Adrenal gland (tissue), 12 donors: ENCODE results near the gene HBG1. TPM values are rescaled to one million over a fixed set of nuclear protein-coding genes. Genes with fewer than 3 reads are reported as not detected.
A peak's percentile ranks its signal among the peaks of the same experiment; 100 is the strongest.

ENCODE experiments used
- DNase-seq, 7 donors: peaks; one replicate each; pipeline ENCODE4 v3.0.0-alpha.2; 2019 to 2020
- H3K27ac ChIP-seq, 5 donors: fragments of 200-600 bp; sonication (generic) in 4 of 5; 1 replicate in 3 of 5; 2 replicates in 2 of 5; pipeline versions ENCODE4 v1.5.1 to v1.8.0; 2016 to 2020; ENCODE audit warnings: mild to moderate bottlenecking in 1 of 5
- H3K27me3 ChIP-seq: fragments of 200-600 bp; 2 replicates; pipeline ENCODE4 v1.8.0; 2021
- H3K36me3 ChIP-seq, 2 donors: fragments of 200-600 bp; replicated peaks in 1 of 2; 1 replicate in 1 of 2; 2 replicates in 1 of 2; pipeline versions ENCODE4 v1.5.1 to v1.8.0; 2018 to 2022
- H3K4me1 ChIP-seq, 2 donors: fragments of 200-600 bp; replicated peaks in 1 of 2; 1 replicate in 1 of 2; 2 replicates in 1 of 2; pipeline versions ENCODE4 v1.5.1 to v1.8.0; 2018 to 2021
- H3K4me3 ChIP-seq, 4 donors: fragments of 200-600 bp; sonication (generic) in 3 of 4; one replicate each; pipeline ENCODE4 v1.5.1; 2016 to 2018
- H3K9me3 ChIP-seq, 3 donors: fragments of 200-600 bp; sonication (generic) in 1 of 3; replicated peaks in 1 of 3; 1 replicate in 2 of 3; 2 replicates in 1 of 3; pipeline versions ENCODE4 v1.5.1 to v1.8.0; 2016 to 2021
- POLR2A ChIP-seq, 2 donors: fragments of 450-650 bp; IDR thresholded peaks; one replicate each; pipeline ENCODE4 v1.6.1; 2017; ENCODE audit warnings: antibody characterized with exemption in 2 of 2, mild to moderate bottlenecking in 2 of 2, moderate library complexity in 1 of 2
- WGBS, 4 donors: extraction: QIAGEN DNeasy Blood & Tissue Kit in 2 of 4; methylation state at CpG; one replicate each; pipeline versions ENCODE4 v1.1.5 to v1.1.7; 2013 to 2017; 5-methylcytosine and 5-hydroxymethylcytosine counted together
- intact Hi-C, 2 donors: fragments of 100-400 bp; cut with DNase I; formaldehyde crosslinking; loops; one replicate each; pipeline versions ENCODE4 v1.14.1 to v1.15.0; 2022 to 2023
- polyA plus RNA-seq, 3 donors: library from polyadenylated mRNA; stranded (reverse); fragments of 200-250 nt in 2 of 3; fragments of 350-450 nt in 1 of 3; fragmentation: Illumina TruSeq in 1 of 3; extraction: RNeasy Lipid Tissue Mini Kit (QIAGEN cat#74804) in 1 of 3; gene quantifications; one replicate each; pipeline ENCODE4 v1.2.3, GENCODE V29; 2013 to 2014
- total RNA-seq, 9 donors: library from RNA; depleted of rRNA in 4 of 9; stranded (reverse); fragments of >200 nt in 4 of 9; fragments of 120-200 nt in 1 of 9; fragmentation: NEBNext Ultra II Directional in 1 of 9; extraction: Animal tissue kit (Norgen Biotek cat#: 25700) in 1 of 9; gene quantifications; one replicate each; pipeline versions ENCODE4 v1.1.0 to v1.2.4, GENCODE V29; 2013 to 2023
- TF ChIP-seq, protein P1 (sequence below), 6 experiments: fragments of 450-650 bp in 4 of 6; fragments of 200-600 bp in 2 of 6; sonication (generic) in 1 of 6; IDR thresholded peaks; 1 replicate in 5 of 6; 2 replicates in 1 of 6; pipeline versions ENCODE4 v1.5.1 to v1.8.0; 2016 to 2021; ENCODE audit warnings: antibody characterized with exemption in 6 of 6, mild to moderate bottlenecking in 2 of 6, moderate library complexity in 1 of 6
- donor health status: healthy with polysubstance abuse.
- donor health status: Bipolar disorder and iron deficiency.
- donor health status: DM: yes; HTN: yes; CAD: no.
- donor health status: DM: no; HTN: no; CAD: no.
- donor health status: DM: no; HTN: no; CAD: no.
- donor health status: DM: yes; HTN: yes; CAD: no.

HBG1 gene
- total and polyA plus RNA-seq, 12 donors: 3.6 to 22.7 (median 3.8) TPM; not detected in 9

DNA sequence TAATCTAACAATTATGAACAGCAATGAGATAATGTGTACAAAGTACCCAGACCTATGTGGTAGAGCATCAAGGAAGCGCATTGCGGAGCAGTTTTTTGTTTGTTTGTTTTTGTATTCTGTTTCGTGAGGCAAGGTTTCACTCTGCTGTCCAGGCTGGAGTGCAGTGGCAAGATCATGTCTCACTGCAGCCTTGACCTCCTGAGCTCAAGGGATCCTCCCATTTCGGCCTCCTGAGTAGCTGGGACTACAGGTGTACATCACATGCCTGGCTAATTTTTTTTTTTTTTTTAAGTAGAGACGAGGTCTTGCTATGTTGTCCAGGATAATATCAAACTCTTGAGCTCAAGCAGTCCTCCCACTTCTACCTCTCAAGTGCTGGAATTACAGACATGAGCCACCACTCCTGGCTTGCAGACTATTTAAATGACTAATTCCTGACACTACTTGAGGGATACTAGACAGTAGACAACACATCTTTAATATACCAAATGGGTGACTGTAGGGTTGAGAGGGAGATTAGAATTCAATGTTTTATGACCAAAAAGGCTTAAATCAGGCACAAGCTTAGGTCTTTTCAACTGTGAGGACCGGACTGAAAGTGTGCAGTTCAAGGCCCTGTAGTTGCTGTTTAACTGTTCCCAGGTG is 39.4 kb upstream of the HBG1 start:
- 78 to 85% (median 83%) methylated on average over 6 of the region's 6 CpGs for WGBS, 4 donors
- intact Hi-C loops: no loop called here
- TF ChIP-seq, protein P1, sequence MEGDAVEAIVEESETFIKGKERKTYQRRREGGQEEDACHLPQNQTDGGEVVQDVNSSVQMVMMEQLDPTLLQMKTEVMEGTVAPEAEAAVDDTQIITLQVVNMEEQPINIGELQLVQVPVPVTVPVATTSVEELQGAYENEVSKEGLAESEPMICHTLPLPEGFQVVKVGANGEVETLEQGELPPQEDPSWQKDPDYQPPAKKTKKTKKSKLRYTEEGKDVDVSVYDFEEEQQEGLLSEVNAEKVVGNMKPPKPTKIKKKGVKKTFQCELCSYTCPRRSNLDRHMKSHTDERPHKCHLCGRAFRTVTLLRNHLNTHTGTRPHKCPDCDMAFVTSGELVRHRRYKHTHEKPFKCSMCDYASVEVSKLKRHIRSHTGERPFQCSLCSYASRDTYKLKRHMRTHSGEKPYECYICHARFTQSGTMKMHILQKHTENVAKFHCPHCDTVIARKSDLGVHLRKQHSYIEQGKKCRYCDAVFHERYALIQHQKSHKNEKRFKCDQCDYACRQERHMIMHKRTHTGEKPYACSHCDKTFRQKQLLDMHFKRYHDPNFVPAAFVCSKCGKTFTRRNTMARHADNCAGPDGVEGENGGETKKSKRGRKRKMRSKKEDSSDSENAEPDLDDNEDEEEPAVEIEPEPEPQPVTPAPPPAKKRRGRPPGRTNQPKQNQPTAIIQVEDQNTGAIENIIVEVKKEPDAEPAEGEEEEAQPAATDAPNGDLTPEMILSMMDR (IDR thresholded peaks at IDR 0.05): no peak
- no peak for TF ChIP-seq POLR2A (IDR thresholded peaks at IDR 0.05)
- H3K27me3 ChIP-seq: no peaks in the 10 kb centered on the region
- no peaks in the 10 kb centered on the region for H3K4me1 ChIP-seq
- H3K4me3 ChIP-seq: no peak overlapping the region
- H3K36me3 ChIP-seq: no peaks in the 10 kb centered on the region
- H3K27ac ChIP-seq: no peak overlapping the region
- DNase-seq: no peak
- H3K9me3 ChIP-seq: no peaks in the 10 kb centered on the region

DNA sequence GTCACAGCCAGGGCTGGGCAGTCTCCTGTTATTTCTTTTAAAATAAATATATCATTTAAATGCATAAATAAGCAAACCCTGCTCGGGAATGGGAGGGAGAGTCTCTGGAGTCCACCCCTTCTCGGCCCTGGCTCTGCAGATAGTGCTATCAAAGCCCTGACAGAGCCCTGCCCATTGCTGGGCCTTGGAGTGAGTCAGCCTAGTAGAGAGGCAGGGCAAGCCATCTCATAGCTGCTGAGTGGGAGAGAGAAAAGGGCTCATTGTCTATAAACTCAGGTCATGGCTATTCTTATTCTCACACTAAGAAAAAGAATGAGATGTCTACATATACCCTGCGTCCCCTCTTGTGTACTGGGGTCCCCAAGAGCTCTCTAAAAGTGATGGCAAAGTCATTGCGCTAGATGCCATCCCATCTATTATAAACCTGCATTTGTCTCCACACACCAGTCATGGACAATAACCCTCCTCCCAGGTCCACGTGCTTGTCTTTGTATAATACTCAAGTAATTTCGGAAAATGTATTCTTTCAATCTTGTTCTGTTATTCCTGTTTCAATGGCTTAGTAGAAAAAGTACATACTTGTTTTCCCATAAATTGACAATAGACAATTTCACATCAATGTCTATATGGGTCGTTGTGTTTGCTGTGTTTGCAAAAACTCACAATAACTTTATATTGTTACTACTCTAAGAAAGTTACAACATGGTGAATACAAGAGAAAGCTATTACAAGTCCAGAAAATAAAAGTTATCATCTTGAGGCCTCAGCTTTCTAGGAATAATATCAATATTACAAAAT is 38.6 kb upstream of the HBG1 start:
- intact Hi-C loops: no loop called here
- no peaks in the 10 kb centered on the region for H3K36me3 ChIP-seq
- TF ChIP-seq POLR2A (IDR thresholded peaks at IDR 0.05): no peak
- TF ChIP-seq, protein P1 (IDR thresholded peaks at IDR 0.05): no peak
- no peak overlapping the region for H3K27ac ChIP-seq
- H3K9me3 ChIP-seq: no peaks in the 10 kb centered on the region
- peak in 5 of 7 donors; percentile 16 to 47 (median 18) for DNase-seq
- no peaks in the 10 kb centered on the region for H3K4me1 ChIP-seq
- H3K27me3 ChIP-seq: no peaks in the 10 kb centered on the region
- no peak overlapping the region for H3K4me3 ChIP-seq
- WGBS, 4 donors: 70 to 74% (median 73%) methylated on average over 7 of the region's 7 CpGs

DNA sequence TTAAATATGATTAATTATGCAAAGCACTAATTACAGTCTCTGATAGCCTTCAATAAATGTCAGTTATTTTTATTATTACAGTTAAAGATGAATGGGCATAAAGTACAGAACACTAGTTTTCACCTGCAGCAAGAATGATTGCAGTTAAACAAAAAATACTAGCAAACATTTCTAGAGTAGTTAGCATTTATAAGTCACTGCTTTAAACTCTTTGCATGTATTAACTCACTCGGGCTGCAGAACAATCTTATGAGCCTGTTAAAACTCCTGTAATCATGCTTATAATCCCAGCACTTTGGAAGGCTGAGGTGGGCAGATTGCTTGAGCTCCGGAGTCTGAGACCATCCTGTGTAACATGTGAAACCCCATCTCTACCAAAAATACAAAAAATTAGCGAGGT is 37.2 kb upstream of the HBG1 start:
- no peaks in the 10 kb centered on the region for H3K4me1 ChIP-seq
- H3K9me3 ChIP-seq: no peaks in the 10 kb centered on the region
- DNase-seq: no peak
- no peak for TF ChIP-seq POLR2A (IDR thresholded peaks at IDR 0.05)
- TF ChIP-seq, protein P1 (IDR thresholded peaks at IDR 0.05): no peak
- WGBS, 4 donors: 67 to 80% (median 74%) methylated on average over 3 of the region's 3 CpGs
- intact Hi-C loops: no loop called here
- H3K27me3 ChIP-seq: no peaks in the 10 kb centered on the region
- no peaks in the 10 kb centered on the region for H3K36me3 ChIP-seq
- H3K27ac ChIP-seq: no peak overlapping the region
- H3K4me3 ChIP-seq: no peak overlapping the region

DNA sequence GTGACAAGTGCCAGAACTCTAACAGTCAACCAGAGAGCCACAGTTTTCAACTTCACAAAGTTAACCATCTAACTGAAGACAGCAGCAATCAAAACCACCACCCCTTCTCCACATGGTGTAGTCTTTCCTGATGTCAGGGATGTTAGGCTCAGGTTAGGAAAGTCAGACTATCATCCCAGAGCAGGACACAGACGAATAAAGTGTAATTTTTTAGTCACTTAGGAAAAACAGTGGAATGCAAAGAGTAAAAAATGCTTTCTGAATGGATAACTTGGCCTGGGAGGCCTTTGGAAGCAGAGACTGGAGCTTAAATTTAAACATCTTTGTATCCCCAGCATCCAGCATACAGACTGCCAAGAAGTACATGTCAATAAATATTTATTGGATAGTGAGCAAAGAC is 36.7 kb upstream of the HBG1 start:
- Histone ChIP-seq H3K36me3 (no peaks in the 10 kb centered on the region), H3K9me3 (no peaks in the 10 kb centered on the region), H3K4me1 (no peaks in the 10 kb centered on the region), H3K27ac (no peak overlapping the region), H3K4me3 (no peak overlapping the region), H3K27me3 (no peaks in the 10 kb centered on the region)
- TF ChIP-seq, protein P1 (IDR thresholded peaks at IDR 0.05): no peak
- no peak for TF ChIP-seq POLR2A (IDR thresholded peaks at IDR 0.05)
- no peak for DNase-seq
- intact Hi-C loops: no loop called here
- 32 to 62% (median 40%) methylated on average over 1 of the region's 1 CpG for WGBS, 4 donors
